NCI-H1417 (cell line): ENCODE data around the gene TCF3.
"Not testable (repeated sequence)": the region's sequence is repeated elsewhere in the genome, so short reads cannot be mapped to it uniquely, and the experiment has no call there.

Experiments used
- DNase-seq, 3 experiments: peaks; one replicate each; lab custom pipeline; 2025; lab: John Stamatoyannopoulos, UW

Gene TCF3

DNA sequence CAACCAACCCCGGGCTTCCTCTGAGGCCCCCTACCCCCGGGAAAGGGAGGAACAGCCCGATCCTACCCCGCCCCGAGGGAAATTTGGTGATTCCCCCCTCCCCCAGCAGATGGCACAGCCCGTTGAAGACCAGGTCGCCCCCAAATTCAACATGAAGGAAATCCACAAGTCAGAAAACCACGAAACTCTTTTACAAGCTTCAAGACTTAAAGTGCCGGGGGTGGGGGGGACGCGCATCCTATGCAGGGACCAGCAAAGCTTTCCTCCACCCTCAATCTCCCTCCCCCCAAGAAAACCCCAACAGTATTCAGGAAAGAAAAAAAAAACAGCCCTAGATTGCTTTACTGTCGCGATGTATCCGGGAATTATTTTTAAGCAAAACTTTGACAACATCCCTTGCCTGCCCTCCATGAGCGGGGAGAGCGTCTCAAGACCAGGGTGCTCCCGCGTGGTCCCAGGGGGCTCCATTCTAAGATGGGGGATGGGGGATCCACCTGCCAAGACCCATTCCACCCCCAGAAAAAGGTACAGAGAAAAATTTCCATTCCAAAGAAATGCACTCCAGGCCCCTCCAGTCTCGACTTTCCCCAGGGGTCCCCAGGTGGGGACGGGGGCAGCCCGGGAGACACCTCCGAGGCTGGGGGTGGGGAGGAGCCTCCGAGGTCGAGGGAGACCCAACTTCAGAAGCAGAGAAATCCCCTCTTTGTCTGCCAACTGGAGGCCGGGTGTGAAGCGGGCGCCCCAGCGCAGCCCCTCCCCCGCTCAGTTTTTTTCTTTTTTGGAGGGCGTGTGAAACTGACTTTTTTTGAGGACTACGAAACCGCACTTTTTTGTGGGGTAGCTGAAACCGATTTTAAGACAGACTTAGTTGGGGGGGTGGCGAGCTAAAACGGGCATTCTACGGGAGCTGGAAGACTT is 1.5 kb downstream of the TCF3 start:
- peak in 1 of 3 experiments; percentile 62 for DNase-seq

DNA sequence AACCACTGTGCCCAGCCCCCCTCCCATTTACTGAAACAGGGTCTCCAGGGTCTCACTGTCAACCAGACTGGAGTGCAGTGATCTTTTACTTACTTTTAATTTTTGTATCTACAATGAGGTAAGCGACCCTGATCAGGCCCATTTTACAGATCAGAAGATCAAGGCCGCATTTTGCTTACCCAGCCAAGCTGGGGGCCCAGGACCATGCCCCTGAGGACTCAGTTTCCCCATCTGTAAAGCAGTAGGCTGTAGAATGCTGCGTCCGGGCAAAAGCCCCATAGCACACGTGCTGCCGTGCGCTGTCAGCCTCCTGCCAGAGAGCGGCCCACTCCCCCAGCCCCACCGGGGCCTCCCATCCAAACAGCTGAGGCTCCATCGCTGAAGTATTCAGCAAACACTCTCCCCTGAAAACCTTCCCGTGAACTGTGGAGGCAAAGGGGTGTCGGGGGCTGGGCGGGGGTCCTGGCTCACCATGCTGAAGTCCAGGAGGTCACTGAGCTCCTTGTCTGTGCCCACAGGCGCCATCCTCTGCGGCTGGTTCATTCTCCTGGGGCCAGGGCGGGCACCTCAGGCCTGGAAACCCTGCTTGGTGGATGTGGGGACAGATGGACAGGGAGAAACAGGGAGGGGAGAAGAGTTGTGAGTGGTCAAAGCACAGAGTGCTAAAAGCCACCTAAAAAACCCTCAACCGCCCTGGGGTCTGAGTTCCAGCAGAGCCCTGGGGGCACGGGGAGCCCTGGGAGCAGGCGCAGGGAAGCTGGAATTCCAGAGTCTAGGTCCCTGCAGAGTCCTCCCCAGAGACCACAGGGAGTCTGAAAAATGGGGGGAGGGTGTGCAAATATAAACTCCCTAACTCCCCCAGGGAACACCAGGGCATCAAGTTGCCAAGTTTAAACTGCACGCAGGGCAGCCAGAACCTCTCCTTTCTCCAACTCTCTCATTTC is 2.4 kb downstream of the TCF3 start:
- no peak for DNase-seq

DNA sequence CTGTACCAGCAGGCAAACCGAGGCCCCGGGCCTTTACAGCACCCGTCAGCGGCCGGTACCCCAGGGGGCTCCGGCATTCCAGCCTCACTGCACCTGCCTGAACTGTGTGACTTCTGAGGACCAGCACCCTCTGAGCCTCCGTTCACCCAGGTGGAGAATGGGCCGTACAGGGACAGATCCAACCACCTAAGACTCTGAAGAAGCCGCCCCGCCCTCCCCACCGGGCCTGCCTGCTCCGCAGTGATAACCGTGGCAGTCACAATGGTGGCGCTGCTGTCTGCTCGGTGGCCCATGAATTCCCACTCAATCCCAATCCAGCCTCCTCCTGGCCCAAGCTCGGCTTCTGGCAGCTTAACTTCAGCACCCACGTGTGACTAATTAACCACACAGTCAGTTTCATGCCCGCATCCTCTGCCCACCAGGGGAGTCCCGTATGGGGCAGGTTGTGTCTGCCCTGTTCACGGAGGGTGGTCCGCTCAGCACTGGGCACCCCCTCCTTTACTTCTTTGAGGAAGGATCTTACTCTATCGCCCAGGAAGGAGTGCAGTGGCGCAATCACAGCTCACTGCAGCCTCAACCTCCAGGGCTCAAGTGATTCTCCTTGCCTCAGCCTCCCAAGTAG is 3.4 kb downstream of the TCF3 start:
- DNase-seq, result no peak

DNA sequence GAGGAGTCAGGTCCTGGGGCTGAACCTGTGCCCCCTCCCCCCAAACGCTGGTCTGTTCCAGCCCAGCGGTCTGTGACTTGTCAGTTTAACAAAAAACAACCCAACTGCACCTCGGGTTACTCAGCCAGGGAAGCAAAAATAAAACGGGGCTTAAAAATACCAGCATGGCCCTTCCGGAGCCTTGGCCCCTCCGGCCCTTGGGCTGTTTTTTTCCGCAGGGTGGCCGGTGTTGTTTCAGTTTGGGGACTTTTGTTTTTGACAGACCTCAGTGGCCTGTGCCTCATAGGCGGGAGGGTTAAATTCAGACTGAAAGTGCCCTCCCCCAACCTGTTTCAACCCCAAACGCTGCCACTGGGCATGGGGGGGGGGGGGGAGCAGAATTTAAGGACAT is 4.0 kb downstream of the TCF3 start:
- DNase-seq, result no peak

DNA sequence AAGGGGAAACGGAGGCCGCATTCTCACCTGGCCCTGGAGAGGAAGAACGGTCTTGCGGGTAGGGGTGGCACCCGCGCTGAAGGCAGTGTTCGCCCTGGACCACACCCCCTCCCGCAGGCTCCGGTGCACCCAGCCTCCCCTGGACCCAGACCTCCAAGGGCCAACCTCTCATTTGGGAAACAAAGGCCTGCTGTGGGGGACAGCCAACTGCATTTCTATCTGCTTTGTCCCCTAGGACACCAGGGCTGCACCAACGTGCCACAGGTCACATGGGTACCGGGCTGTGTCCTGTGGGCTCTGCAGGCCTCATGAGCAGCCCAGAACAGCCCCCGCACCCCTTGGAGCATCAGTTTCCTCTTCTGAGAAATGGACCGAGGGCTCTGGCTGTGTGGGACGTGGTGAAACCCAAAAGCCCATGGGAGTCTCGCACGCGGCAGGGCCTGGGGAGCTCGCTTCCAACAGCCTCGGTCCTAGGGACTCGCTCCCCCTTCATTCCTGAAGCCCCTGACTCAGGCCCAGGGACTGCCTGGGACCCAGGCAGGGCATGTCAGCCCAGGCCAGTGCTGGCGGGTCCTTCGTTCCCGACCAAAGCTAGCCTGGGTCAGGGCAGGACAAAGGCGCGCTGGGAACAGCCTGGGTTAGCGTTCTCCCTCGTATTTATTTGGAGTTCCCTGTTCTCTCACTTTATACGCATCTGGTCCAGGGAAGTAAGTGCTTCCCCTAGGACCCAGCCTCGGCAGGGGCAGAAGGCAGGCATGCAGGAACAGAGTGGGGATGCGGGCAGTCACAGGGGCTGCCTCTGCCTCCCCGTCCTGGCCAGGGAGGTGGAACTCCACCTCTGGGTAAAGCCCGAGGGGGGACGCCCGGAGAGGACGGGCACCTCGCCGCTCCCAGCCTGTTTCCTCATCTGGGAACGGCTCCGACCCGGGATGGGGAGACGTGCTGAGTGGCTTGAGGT is 4.6 kb downstream of the TCF3 start:
- no peak for DNase-seq

DNA sequence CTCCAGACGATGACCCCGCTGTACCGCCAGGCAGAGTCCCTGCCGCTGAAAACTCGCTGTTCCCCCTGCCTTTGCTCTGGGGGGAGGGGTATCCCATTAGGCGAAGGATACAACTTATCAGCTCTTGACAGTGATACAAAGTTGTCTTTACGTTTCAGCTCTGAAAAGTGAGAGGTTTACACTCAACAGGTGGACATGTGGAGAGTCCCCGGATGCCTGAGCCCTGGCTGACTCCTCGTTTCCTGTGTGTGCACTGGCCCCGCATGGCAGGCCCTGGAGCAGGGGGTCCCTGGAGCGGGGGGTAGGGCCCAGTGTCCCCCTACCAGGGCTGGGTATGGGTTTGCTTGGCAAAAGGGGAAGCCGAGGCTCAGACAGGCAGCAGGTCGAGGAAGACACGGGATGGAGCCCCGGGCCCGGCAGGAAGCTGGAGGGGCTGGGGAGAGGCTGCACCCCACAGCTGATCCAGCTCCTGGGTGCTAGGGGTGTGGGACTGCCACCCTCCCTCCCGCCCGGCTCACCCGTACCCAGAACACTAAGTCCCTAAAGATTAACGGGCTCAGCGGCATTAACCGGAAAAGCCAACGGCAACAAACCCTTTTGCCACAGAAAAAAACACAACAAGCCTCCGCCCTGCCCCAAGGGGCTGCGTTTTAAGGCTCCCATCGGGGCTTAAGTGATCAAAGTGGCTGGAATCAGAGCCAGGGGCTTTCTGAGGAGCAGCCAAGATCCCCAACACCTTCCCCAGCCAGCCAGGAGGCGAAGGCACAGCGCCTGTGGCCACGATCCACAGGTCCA is 5.6 kb downstream of the TCF3 start:
- DNase-seq, result no peak

DNA sequence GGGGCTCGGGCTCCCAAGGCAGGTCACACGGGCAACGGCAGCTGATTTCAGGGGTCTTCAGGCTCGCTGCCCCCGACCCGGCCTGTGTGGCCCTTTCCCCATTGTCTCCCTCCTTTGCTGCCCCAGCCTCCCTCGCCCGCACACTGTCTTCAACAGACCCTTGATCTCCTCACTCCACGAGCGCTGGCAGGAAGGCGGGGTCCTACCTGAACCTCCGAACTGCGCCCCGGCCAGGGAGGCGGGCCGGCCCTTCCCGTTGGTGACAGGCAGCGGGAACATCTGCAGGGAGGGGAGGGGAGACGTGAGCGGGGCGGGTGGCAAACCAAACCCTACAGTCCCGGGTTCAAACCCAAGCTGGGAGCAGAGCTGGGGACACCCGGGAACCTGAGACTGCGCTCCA is 6.3 kb downstream of the TCF3 start:
- DNase-seq, result no peak

DNA sequence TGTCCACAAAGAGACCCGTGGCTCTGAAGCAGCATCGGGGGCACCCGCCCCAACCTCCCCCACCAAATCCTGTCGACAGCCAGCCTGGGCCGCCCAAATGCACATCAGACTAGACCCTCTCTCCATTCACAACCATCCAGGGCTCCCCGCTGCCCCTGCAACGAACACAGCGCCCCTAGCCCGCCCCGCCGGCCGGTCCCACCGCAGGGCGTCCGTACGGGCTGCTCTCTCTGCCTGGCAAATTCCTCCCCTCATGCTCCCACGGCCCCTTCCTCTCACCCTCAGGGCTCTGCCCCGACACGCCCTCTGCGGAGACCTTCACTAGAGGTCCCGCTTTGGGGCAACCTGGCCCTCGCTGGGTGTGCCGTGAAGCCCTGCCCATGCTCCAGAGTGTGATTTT is 7.1 kb downstream of the TCF3 start:
- DNase-seq, result no peak

DNA sequence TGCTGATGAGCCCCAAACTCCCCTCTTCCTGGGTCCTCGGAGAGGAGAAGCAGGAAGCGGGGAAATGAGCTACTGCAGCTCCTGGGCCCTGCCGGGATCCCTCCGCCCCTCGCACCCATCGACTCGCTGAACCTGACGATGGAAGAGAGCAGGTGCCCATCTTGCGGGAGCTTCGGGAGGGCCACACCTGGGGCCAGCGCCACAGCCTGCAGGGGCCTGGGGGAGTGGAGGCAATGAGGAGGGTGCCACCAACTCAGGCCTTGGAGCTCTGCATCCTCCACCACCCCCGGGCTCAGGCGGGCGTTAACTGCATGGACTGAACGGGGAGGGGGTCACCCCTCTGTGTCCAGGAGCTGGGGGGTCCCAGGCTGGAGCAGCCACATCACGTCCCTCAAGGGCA is 8.3 kb downstream of the TCF3 start:
- no peak for DNase-seq

DNA sequence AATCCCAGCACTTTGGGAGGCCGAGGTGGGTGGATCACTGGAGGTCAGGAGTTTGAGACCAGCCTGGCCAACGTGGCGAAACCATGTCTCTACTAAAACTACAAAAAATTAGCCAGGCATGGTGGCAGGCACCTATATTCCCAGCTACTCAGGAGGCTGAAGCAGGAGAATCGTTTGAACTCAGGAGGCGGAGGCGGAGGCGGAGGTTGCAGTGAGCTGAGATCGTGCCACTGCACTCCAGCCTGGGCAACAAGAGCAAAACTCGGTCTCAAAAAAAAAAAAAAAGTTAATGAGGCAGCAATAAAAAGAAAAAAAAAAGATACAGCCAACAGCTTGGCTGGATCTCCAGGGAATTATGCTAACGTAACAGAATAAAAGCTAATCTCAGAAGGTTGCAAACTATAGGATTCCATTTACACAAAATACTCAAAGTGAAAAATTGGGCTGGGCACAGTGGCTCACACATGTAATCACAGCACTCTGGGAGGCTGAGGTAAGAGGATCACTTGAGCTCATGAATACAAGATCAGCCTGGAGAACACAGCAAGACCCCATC is 11.4 kb downstream of the TCF3 start:
- DNase-seq, result not testable (repeated sequence)

DNA sequence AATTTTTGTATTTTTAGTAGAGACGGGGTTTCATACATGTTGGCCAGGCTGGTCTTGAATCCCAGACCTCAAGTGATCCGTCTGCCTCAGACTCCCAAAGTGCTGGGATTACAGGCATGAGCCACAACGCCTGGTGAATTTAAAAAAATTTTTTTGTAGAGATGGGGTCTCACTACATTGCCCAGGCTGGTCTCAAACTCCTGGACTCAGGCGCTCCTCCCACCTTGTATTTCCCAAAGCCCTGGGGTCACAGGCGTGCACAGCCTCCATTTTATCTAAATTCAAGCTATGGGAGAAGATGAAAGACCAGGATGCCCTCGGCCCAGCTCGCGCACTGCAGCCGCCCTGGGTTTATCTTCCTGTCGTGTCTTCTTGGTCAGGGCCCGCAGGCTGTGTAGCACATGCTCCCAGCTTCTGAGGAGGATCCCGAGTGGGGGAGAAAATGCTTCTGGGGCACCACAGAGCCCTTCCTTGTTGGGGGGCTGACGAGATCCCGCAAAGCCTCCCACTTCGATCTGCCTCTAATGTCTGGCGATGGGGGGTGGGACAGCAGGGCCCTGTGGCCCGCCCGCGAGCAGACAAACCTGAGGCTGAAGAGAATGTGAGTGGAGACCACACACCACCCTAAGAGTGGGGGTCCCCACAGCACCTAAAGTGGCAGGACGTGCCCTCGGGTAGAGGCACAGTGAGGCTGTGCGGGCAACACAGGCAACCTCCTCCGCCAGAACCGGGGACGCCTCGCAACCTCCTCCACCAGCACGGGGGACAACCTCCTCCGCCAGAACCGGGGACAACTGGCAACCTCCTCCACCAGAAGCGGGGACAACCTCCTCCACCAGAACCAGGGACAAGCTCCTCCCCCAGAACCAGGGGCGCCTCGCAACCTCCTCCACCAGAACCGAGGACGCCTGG is 15.8 kb downstream of the TCF3 start:
- no peak for DNase-seq

DNA sequence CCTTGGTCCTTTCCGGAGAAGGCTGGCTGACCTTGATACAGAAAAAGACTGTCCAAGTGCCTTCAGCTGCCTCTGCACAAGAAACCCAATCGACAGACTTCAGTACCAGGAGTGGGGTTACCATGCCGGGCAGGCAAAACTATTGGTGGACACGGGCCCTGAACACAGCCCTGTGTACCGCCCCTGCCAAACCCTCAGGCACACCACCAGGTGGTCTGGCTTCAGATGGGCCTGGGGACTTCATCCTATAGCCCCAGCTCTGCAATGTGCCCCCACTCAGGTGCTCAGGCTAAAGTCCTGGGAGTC is 17.5 kb downstream of the TCF3 start:
- no peak for DNase-seq

DNA sequence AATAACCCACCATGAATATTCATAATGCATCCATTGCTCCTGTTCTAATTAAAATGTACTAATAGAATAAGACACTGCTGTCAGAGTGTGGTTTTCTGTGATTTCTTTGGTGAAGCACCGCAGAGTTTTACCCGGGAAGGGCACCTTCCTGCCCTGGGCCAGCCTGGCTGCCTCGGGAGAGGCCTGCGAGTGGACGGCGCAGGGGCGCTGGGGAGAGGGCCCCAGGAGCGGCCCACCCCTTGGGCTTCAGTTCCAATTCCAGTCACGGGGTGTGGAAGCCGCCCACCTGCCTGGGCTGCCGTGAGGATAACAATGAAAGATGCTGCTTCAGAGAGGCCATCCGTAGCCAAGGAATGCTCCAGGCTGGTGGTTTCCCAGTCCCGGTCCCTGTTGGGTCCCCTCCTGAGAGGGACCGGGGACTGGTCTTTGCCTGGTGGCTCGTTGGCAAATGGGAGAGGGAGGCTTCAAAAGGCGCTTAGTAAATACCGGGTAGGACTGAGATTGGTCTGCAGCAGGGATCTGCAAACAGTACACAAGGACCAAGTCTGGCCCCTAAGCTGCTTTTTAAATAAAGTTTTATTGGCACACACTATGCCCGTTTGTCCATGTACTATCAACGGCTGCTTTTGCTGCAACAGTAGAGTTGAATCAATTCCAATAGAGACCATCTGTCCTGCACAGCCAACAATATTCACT is 18.0 kb downstream of the TCF3 start:
- no peak for DNase-seq

DNA sequence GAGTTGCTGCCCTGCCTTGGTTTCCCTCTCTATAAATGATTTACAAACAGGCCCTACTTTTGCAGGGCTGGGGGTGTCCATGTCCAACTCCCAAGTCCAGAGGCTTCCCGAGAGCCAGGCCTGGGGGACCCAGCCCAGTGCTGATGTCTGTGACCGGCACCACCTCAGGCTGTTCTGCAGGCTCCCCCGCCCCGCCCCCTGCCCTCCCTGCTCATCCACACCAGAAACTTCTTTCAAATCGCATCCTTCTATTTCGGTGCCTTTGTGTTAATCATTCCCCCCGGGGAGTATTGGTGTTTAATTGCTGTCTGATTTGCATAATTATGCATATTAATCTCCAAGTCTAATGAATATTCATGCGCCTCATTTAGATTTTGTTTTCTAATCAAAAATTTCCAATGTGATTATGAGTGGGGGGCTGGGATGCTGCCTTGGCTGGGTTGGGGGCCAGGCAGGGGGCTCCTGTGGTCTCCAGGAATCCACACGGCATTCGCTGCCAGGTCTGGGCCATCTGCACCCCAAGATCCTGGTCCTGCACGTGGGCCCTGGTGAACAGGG is 19.1 kb downstream of the TCF3 start:
- no peak for DNase-seq

DNA sequence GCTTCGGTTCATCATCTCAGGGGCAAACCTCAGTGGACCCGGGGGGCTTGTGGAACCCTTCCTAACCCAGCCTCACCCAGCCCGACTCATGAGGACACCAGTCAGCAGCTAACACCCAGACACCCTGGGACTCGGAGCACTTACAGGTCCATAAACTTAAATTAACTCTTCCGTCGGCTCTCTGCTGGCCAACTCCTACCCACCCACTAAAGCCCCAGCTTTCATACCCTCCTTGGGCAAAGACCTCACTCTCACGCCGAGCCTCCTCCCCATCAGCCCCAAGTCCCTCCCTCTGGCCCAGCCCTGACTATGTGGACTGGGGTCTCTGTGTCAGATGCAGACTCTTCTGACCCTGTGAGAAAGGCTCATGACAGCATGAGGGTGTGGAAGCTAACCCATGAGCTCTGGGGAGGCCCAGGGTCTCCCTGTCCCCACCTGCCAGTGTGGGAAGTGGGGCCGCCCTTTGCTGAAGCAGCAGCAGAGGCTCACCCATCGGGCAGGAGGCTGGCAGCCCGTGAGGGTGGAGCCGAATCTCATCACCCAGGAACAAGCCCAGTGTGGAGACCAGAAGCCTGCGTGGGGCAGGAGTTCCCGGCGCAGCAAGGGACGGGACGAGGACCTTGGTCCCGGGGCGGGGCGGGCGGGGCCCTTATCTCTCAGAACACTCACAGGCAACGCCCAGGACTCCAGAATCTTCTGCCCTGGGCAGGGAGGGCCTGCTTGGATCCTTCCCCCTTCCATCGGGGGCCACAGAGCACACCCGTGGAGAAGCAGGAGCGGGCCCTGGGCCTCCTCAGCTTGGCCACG is 19.8 kb downstream of the TCF3 start:
- no peak for DNase-seq

DNA sequence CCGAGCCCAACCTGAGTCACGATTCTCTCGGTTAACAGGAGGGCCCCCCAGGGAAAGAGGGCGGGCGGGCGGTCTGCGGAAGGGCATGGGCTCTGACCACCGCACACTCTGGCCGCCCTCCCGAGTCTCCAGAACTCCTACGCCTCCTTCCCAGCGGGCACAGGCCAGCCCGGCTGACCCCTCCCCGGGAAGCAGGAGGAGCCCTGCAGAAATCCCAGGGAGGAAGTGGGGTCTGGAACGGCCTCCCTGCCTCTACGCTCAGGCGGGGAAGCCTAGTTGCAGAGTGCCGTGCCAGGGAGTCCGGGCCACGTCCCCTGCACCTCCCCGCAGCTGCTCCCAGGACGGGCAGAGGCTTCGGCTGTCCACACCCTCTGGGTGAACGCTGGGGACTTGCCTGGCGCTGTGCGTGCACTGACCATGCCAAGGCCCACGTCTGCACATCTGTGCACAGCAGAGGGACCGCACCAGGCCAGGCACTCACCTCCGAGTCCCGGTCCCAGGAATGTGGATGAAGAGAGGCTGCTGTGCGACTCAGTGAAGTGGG is 20.8 kb downstream of the TCF3 start:
- no peak for DNase-seq

DNA sequence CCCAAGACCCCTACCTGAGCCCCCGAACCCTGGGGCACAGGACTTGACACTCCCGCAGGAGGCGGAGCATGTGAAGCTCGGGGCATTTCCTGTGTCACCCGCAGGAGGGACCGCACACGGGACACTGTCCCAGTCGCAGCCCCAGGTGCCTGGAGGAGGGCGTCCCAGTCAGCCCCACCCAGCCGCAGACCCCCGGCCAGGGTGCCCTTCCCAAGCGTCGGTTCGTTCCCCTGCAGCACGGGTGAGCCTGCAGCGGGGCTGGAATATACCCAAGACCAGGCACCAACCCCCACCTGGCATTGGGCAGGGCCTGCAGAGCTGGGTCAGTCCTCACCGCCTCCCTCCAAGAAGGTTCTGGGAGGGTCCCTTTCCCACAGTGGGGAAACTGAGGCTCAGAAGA is 21.6 kb downstream of the TCF3 start:
- DNase-seq, result no peak
